ENCODE data around the gene LGR6.
A peak's percentile ranks its signal among the peaks of the same experiment; 100 is the strongest.
"Not testable (repeated sequence)": the region's sequence is repeated elsewhere in the genome, so short reads cannot be mapped to it uniquely, and the experiment has no call there.

LGR6 gene

GRCh38 chr1:202329891-202330290 lies 136.3 kb downstream of the LGR6 start:
- DNase-seq (ENCODE audit: low read depth): no peak

DNA sequence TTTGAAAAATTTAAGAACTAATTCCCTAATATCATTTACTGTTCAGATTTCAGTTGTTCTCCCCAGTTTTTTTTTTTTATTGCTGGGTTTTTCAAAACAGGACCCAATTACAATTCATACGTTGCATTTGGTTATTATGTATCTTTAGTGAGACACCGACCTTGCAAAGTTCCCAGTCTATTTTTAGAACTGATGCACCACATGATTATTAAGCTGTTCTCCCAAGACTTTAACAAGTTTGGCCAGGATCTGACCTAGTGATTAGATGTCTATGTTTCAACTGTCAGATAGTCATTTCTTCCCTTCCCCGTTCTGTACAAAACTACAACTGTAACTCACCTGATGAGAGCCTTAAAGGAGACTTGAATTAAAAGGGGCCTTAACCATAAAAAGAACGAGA lies 140.3 kb downstream of the LGR6 start:
- DNase-seq (ENCODE audit: low read depth): no peak

GRCh38 chr1:202343652-202344349 lies 150.2 kb downstream of the LGR6 start:
- DNase-seq (ENCODE audit: low read depth): no peak

- no peak for DNase-seq (ENCODE audit: low read depth)
These were observed 154.5 kb downstream of the LGR6 start for GRCh38 chr1:202348005-202348508.

GRCh38 chr1:202348509-202349205 lies 155.1 kb downstream of the LGR6 start, which contains the start of gene PPP1R12B:
Gene PPP1R12B, plus strand, starts transcription at chr1:202348699. Its CDS starts 153 bp downstream, at chr1:202348852.
- peak; percentile 86 for DNase-seq (ENCODE audit: low read depth)

DNA sequence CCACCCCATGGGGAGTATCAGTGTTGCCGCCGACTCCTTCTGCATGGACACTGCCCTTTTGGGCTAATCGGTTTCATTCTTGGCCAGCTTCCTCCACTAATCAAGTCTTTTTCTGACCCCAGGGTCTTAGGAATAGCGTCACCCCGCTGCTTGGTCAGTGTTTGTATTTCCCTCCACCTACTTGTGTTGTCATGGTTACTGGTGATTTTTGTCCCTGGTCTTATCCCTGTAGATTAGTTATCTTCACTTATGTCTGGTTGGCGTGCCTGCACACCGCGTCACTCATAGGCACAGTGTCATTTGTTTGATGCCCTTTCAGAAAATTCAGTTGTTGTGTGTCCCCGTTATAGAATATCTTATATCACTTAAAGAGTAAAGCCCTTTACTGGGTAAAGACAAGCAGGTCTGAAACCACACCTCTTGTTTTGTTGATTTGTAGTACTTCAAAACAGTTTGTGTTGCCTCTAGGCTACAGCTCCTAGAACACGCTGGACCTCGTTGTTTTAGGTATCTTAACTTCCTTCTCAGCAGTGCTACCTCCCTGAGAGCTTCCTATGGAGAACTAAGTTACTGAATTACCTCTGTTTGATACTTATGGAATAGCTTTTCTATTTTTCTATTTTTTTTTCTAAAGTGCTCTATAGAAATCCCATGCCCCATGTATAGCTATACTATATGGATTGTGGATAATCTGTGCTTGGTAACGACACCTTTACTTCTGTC lies 155.8 kb downstream of the LGR6 start:
- DNase-seq (ENCODE audit: low read depth): no peak

DNA sequence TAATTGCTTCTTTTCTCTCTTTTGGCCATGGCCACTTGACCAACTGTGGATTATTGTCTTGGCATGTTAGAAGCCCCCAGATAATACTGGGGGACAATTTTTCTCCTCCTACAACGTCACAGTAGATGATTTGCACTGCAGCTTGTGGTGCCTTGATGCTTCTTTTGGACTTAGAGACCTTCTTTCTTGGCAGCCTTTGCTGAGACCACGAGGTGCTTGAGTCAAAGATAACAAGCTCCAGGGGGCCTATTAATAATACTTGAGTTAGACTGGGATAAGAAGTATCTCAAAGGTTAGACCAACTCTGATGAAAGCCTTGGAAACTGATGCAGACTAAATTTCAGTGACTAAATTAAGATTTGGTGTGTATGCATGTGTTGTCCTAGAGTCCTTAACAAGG lies 158.1 kb downstream of the LGR6 start:
- DNase-seq (ENCODE audit: low read depth): no peak

DNA sequence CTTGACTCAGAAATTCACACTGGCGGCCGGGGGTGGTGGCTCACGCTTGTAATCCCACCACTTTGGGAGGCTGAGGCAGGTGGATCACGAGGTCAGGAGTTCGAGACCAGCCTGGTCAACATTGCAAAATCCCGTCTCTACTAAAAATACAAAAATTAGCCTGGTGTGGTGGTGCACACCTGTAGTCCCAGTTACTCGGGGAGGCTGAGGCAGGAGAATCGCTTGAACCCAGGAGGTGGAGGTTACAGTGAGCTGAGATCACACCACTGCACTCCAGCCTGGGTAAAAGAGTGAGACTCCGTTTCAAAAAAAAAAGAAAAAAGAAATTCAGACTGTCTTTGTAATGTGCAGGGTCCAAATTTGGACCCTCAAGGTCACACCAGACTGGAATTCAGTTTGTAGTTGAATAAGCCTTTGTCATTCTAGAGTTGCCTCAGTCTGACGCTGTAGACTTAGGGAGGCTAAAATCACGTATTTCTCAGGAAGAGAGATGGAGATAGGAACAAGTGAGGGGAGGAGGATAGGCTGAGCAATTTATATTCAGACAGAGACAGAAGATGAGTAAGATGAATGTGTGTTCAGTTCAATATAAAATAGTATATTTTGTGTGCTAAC lies 159.1 kb downstream of the LGR6 start:
- DNase-seq (ENCODE audit: low read depth): not testable (repeated sequence)

DNA sequence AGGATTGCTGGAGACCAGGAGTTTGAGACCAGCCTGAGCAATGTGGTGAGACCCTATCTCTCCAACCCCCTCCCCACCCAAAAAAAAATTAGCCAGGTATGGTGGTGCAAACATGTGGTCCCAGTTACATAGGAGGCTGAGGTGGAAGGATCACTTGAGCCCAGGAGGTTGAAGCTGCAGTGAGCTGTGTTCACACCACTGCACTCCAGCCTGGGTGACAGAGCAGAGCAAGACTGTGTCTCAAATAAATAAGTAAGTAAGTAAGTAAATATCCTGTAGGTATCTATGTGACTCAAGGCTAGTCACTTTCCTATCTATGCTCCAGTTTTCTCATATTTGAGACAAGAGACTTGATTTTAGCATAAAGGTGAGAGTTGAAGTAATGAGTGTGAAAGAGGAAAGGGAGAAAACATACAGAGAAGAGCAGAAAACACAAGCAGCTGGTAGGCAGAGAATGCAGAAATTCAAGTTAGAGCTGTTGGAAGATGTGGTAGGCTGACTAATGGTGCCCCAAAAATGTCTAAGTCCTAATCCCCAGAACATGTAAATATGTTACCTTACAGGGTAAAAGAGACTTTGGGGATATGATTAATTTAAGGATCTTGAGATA lies 162.4 kb downstream of the LGR6 start:
- DNase-seq (ENCODE audit: low read depth): no peak

DNA sequence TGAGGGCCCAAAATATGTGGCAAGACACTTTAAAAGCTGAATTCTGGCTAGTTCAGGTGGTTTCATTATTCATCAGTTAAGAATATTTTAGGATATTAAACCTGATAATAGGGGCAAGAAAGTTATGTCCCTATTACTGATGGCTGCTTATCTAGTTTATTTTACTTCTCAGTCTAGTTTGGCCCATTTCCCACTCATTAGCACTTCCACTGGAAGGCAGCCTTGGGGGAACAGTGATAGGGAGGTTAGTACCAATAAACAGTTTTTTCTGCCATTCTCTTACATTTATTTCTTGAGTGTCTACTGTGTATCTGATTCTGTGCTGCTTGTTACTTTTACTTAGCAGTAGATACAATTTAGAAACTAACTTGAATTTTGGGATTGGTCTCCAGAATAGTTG lies 163.9 kb downstream of the LGR6 start:
- no peak for DNase-seq (ENCODE audit: low read depth)

DNA sequence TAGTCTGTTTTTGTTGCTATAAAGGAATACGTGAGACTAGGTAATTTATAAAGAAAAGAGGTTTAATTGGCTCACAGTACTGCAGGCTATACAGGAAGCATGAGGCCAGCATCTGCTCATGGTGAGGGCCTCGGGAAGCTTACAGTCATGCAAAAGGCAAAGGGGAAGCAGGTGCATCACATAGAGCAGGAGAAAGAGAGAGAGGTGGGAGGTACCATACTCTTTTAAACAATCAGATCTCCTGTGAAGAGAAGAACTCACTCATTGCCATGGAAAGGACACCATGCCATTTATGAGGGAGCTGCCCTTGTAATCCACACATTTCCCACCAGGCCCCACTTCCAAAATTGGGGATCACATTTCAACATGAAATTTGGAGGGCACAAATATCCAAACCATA lies 167.6 kb downstream of the LGR6 start:
- no peak for DNase-seq (ENCODE audit: low read depth)

GRCh38 chr1:202361701-202362100 lies 168.1 kb downstream of the LGR6 start:
- DNase-seq (ENCODE audit: low read depth): no peak

- no peak for DNase-seq (ENCODE audit: low read depth)
These were observed 168.6 kb downstream of the LGR6 start for GRCh38 chr1:202362212-202362611.

GRCh38 chr1:202365092-202365815 lies 171.7 kb downstream of the LGR6 start:
- DNase-seq (ENCODE audit: low read depth): no peak

GRCh38 chr1:202367271-202367670 lies 173.7 kb downstream of the LGR6 start:
- no peak for DNase-seq (ENCODE audit: low read depth)

All from stimulated activated CD8-positive, alpha-beta memory T cell treated with anti-CD3 and anti-CD28 coated beads, Interleukin-15, amount 100 ng/mL, for 24 hours (primary cell).